Mesenchymal stem cell (in vitro differentiated cells and primary cell): Measurements from ENCODE around the gene BST2.
"Not testable (repeated sequence)": the region's sequence is repeated elsewhere in the genome, so short reads cannot be mapped to it uniquely, and the experiment has no call there.

Experiments
- DNase-seq: peaks from one replicate; pipeline ENCODE4 v3.0.0-alpha.2; 2013
- H2AFZ ChIP-seq: one replicate; pipeline ENCODE4 v1.6.1; 2013; ENCODE audit warnings: low read depth, mild to moderate bottlenecking, control low read depth, inconsistent platforms, low read length, moderate library complexity
- H2AK5ac ChIP-seq: 2 replicates; pipeline ENCODE4 v1.6.1; 2013; ENCODE audit warnings: low read length, moderate library complexity, mild to moderate bottlenecking, inconsistent platforms; ENCODE audit not compliant: severe bottlenecking
- H2BK120ac ChIP-seq: one replicate; pipeline ENCODE4 v1.6.1; 2013; ENCODE audit warnings: low read depth, mild to moderate bottlenecking, inconsistent platforms, low read length, moderate library complexity
- H2BK12ac ChIP-seq, 2 experiments: one replicate each; pipeline ENCODE4 v1.6.1; 2013; ENCODE audit warnings: inconsistent platforms in 2 of 2, low read length in 2 of 2, mild to moderate bottlenecking in 2 of 2, moderate library complexity in 2 of 2, control low read depth in 1 of 2
- H2BK15ac ChIP-seq: one replicate; pipeline ENCODE4 v1.6.1; 2013; ENCODE audit warnings: mild to moderate bottlenecking, low read depth, inconsistent platforms; ENCODE audit not compliant: poor library complexity, severe bottlenecking
- H2BK5ac ChIP-seq: 2 replicates; pipeline ENCODE4 v1.6.1; 2013; ENCODE audit warnings: low read depth, mild to moderate bottlenecking, low read length, control low read depth, inconsistent platforms; ENCODE audit not compliant: poor library complexity, severe bottlenecking
- H3K14ac ChIP-seq, 2 experiments: one replicate each; pipeline ENCODE4 v1.6.1; 2013; ENCODE audit warnings: inconsistent platforms in 2 of 2, low read length in 2 of 2, control low read depth in 1 of 2, mild to moderate bottlenecking in 1 of 2, moderate library complexity in 1 of 2
- H3K18ac ChIP-seq, 2 experiments: one replicate each; pipeline ENCODE4 v1.6.1; 2013; ENCODE audit warnings: inconsistent platforms in 2 of 2, low read length in 2 of 2, control low read depth in 1 of 2, low read depth in 1 of 2, mild to moderate bottlenecking in 1 of 2
- H3K23ac ChIP-seq, 2 experiments: one replicate each; pipeline ENCODE4 v1.6.1; 2013; ENCODE audit warnings: inconsistent platforms in 2 of 2, low read length in 2 of 2, mild to moderate bottlenecking in 2 of 2, moderate library complexity in 2 of 2, control low read depth in 1 of 2
- H3K27ac ChIP-seq: 2 replicates; pipeline ENCODE4 v1.5.1; 2013; ENCODE audit warnings: mild to moderate bottlenecking, moderate library complexity, low read length, control low read depth, inconsistent platforms; ENCODE audit not compliant: poor library complexity, severe bottlenecking
- H3K27me3 ChIP-seq, 2 experiments: 2 replicates each; pipeline versions ENCODE4 v1.6.1 to v1.7.0; 2013; ENCODE audit warnings: low read length in 2 of 2, mild to moderate bottlenecking in 2 of 2, moderate library complexity in 2 of 2, control low read depth in 1 of 2, inconsistent platforms in 1 of 2; ENCODE audit not compliant: control insufficient read depth in 1 of 2, insufficient read depth in 1 of 2
- H3K36me3 ChIP-seq, 2 experiments: 2 replicates each; pipeline versions ENCODE4 v1.6.1 to v1.7.0; 2013; ENCODE audit warnings: low read length in 2 of 2, control low read depth in 1 of 2, inconsistent platforms in 1 of 2, low read depth in 1 of 2, mild to moderate bottlenecking in 1 of 2; ENCODE audit not compliant: insufficient read depth in 2 of 2, control insufficient read depth in 1 of 2
- H3K4ac ChIP-seq, 2 experiments: one replicate each; pipeline ENCODE4 v1.6.1; 2013; ENCODE audit warnings: inconsistent platforms in 2 of 2, low read length in 2 of 2, mild to moderate bottlenecking in 2 of 2, moderate library complexity in 2 of 2, control low read depth in 1 of 2, low read depth in 1 of 2
- H3K4me1 ChIP-seq: 2 replicates; pipeline ENCODE4 v1.6.1; 2013; ENCODE audit warnings: low read depth, low read length, control low read depth; ENCODE audit not compliant: control insufficient read depth, insufficient read depth
- H3K4me2 ChIP-seq: 2 replicates; pipeline ENCODE4 v1.6.1; 2013; ENCODE audit warnings: low read length, mild to moderate bottlenecking, inconsistent platforms; ENCODE audit not compliant: poor library complexity, severe bottlenecking
- H3K4me3 ChIP-seq, 2 experiments: 2 replicates each; pipeline versions ENCODE4 v1.5.1 to v1.7.0; 2013; ENCODE audit warnings: low read length in 2 of 2, mild to moderate bottlenecking in 2 of 2, control low read depth in 1 of 2, low read depth in 1 of 2; ENCODE audit not compliant: insufficient read depth in 1 of 2
- H3K79me1 ChIP-seq: replicated peaks from 2 replicates; pipeline ENCODE4 v1.6.1; 2013; ENCODE audit warnings: mild to moderate bottlenecking, control low read depth, low read length, inconsistent platforms; ENCODE audit not compliant: poor library complexity, severe bottlenecking
- H3K9ac ChIP-seq: 2 replicates; pipeline ENCODE4 v1.7.0; 2013; ENCODE audit warnings: mild to moderate bottlenecking, low read length, moderate library complexity
- H3K9me3 ChIP-seq: 2 replicates; pipeline ENCODE4 v1.7.0; 2013; ENCODE audit warnings: mild to moderate bottlenecking, low read length; ENCODE audit not compliant: control insufficient read depth
- H4K8ac ChIP-seq: one replicate; pipeline ENCODE4 v1.6.1; 2013; ENCODE audit warnings: inconsistent platforms, mild to moderate bottlenecking, low read length, moderate library complexity
- H4K91ac ChIP-seq: one replicate; pipeline ENCODE4 v1.6.1; 2013; ENCODE audit warnings: mild to moderate bottlenecking, low read length, inconsistent platforms
- WGBS: methylation state at CpG from one replicate; pipeline ENCODE4 v1.1.7; 2013; ENCODE audit warnings: mixed read lengths; 5-methylcytosine and 5-hydroxymethylcytosine counted together

Gene BST2

DNA sequence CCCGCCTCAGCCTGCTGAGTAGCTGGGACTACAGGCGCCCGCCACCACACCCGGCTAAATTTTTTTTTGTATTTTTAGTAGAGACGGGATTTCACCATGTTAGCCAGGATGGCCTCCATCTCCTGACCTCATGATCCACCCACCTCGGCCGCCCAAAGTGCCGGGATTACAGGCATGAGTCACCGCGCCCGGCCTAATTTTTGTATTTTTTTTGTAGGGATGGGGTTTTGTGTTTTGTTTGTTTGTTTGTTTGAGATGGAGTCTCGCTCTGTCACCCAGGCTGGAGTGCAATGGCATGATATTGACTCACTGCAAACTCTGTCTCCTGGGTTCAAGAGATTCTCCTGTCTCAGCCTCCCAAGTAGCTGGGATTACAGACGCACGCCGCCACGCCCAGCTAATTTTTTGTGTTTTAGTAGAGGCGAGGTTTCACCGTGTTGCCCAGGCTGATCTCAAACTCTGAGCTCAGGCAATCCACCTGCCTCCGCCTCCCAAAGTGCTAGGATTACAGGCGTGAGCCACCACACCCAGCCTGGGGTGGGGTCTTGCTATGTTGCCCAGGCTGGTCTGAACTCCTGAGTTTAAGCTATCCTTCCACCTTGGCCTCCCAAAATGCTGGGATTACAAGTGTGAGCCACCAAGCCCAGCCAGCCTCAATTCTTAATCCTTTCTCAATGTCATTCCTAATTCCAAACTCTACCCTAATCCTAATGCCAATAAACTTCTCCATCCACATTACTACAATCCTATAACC is 41.4 kb downstream of the BST2 start:
- H2AFZ ChIP-seq, H2BK120ac ChIP-seq, H3K36me3 ChIP-seq, H3K18ac ChIP-seq, H3K79me1 ChIP-seq, H3K14ac ChIP-seq, H4K91ac ChIP-seq, H2BK15ac ChIP-seq, H3K4me1 ChIP-seq, H3K9ac ChIP-seq, H2BK5ac ChIP-seq, H3K4me3 ChIP-seq, H2BK12ac ChIP-seq, H3K4ac ChIP-seq, H3K9me3 ChIP-seq, H3K23ac ChIP-seq, H2AK5ac ChIP-seq, H4K8ac ChIP-seq, DNase-seq, H3K4me2 ChIP-seq, H3K27ac ChIP-seq: not testable (repeated sequence)
- peaks cover 0 to 29% of the 10 kb centered on the region in 2 experiments for H3K27me3 ChIP-seq
- 89% methylated on average over 19 of the region's 20 CpGs for WGBS

DNA sequence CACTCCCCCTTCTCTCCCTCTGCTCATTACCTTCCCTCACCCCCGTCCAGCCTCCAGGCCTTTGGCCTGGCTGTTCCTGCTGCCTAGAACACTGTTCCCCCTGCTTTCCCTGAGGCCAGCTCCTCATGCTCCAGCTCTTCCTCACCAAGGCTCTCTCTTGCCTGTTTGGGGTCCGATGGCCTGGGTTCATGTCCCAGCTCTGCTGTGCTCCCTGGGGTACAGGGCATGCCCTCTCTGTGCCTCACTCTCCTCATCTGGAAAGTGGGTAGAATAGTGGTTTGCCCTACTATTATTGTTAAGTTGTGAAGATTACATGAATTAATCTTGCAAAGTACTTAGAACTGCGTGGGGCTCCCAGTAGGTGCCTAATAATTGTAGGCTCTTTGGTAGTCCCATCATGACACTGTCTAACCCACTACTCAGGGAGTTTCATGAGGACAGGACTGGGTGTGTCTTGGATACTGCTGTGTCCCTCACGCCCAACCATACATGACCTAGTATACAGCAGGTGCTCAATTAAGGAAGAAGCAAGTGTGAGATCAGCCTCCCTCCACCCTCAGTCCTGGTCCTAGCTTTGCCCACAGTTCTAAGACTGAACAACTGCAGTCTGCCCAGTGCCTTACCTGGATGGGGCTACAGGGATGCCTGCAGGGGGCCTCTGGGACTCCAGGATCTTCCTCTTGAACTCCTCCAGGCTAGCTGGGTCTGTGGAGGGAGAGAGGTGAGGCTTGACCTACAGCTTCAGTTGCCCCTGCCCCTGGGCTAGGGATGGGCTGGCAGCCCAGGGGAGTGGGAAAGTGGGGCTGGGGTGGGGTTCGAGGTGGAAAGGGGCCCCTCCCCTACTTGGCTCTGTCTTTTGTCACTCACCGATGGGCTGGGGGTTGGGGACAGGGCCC is 45.3 kb downstream of the BST2 start:
- Histone ChIP-seq H3K27me3 (peaks cover 0 to 18% of the 10 kb centered on the region in 2 experiments), H3K79me1 (no peaks in the 10 kb centered on the region), H3K9ac (no peak overlapping the region), H2BK5ac (no peak overlapping the region), H3K4ac (no peak overlapping the region), H2AFZ (peak overlapping the region; percentile 44), H2BK15ac (no peak overlapping the region), H4K91ac (no peak overlapping the region), H3K4me3 (no peak overlapping the region), H2AK5ac (no peak overlapping the region), H3K27ac (no peak overlapping the region), H3K4me1 (peaks cover 6% of the 10 kb centered on the region), H3K4me2 (no peak overlapping the region), H3K23ac (no peak overlapping the region), H3K9me3 (no peaks in the 10 kb centered on the region), H2BK12ac (no peak overlapping the region), H2BK120ac (no peak overlapping the region), H4K8ac (no peak overlapping the region), H3K36me3 (no peaks in the 10 kb centered on the region), H3K18ac (no peak overlapping the region), H3K14ac (no peak overlapping the region)
- WGBS = 84% methylated on average over 5 of the region's 6 CpGs
- no peak for DNase-seq

DNA sequence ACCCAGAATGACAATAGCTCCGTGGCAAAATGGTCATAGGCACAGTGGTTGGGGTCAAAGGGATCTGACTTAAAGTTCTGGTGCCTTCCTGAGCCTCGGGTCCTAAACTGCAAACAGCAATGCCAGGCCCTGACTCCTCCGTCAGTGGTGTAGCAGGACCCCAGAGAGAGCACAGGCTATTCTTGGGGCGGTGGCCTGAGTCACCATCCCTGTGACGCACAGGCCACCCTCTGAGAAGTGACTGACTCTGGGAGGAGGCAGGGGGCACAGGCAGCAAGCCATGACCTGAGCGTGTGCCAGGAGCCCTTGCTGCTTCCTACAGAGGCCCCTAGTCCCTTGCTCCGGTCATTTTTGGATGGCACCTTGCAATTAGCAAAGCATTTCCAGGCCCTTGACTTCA is 47.0 kb downstream of the BST2 start:
- WGBS = 63% methylated on average over 7 of the region's 7 CpGs

DNA sequence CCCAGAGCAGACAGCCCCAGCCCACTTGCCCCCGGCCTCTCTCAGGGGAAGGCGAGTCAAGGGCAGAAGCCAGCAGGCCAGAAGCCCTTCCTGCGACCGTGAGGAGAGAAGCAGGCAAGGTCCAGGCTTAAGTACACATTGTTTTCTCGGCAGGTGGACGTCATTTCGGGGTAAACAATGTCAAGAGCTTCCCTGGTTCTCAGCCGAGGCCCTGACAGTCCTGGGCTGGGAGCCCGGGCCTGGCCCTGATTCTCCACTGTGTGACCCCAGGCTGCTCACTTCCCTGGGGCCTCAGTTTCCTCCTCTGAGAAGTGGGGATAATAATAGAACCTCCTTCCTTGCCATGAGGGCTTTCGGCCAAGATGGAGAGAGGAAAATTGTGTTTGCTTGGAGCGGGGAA is 47.7 kb downstream of the BST2 start:
- H2BK12ac ChIP-seq = no peak overlapping the region
- H3K27me3 ChIP-seq = peaks cover 0 to 16% of the 10 kb centered on the region in 2 experiments
- H2BK5ac ChIP-seq = no peak overlapping the region
- H3K23ac ChIP-seq = no peak overlapping the region
- H4K91ac ChIP-seq = no peak overlapping the region
- H3K9ac ChIP-seq = no peak overlapping the region
- no peak overlapping the region for H2BK120ac ChIP-seq
- 91% methylated on average over 11 of the region's 11 CpGs for WGBS
- no peak for DNase-seq
- no peak overlapping the region for H2BK15ac ChIP-seq
- no peak overlapping the region for H3K4me2 ChIP-seq
- H4K8ac ChIP-seq = no peak overlapping the region
- no peak overlapping the region for H3K4ac ChIP-seq
- H2AFZ ChIP-seq = no peak overlapping the region
- H3K79me1 ChIP-seq = no peaks in the 10 kb centered on the region
- no peak overlapping the region for H3K14ac ChIP-seq
- H3K9me3 ChIP-seq = no peaks in the 10 kb centered on the region
- no peak overlapping the region for H3K18ac ChIP-seq
- no peaks in the 10 kb centered on the region for H3K36me3 ChIP-seq
- peaks cover 6% of the 10 kb centered on the region for H3K4me1 ChIP-seq
- no peak overlapping the region for H3K27ac ChIP-seq
- H2AK5ac ChIP-seq = no peak overlapping the region
- no peak overlapping the region for H3K4me3 ChIP-seq

More for the DNA sequence above, 47.0 kb downstream of the BST2 start:
- H3K79me1 ChIP-seq = no peaks in the 10 kb centered on the region
- H3K9ac ChIP-seq = no peak overlapping the region
- no peak overlapping the region for H2AK5ac ChIP-seq
- H3K23ac ChIP-seq = no peak overlapping the region
- no peak overlapping the region for H2BK120ac ChIP-seq
- no peak overlapping the region for H3K14ac ChIP-seq
- no peak overlapping the region for H4K91ac ChIP-seq
- peak overlapping the region in 1 of 2 experiments; percentile 18 for H3K18ac ChIP-seq
- no peak overlapping the region for H2AFZ ChIP-seq
- peaks cover 6% of the 10 kb centered on the region for H3K4me1 ChIP-seq
- no peak overlapping the region for H3K4me2 ChIP-seq
- H3K9me3 ChIP-seq = no peaks in the 10 kb centered on the region
- peak overlapping the region; percentile 87 for H4K8ac ChIP-seq
- no peak overlapping the region for H3K27ac ChIP-seq
- H3K36me3 ChIP-seq = no peaks in the 10 kb centered on the region
- no peak overlapping the region for H3K4ac ChIP-seq
- no peak overlapping the region for H2BK12ac ChIP-seq
- no peak overlapping the region for H2BK5ac ChIP-seq
- DNase-seq = peak; percentile 31
- H2BK15ac ChIP-seq = no peak overlapping the region
- peak overlapping the region in 1 of 2 experiments; percentile 11 for H3K4me3 ChIP-seq
- H3K27me3 ChIP-seq = peaks cover 0 to 14% of the 10 kb centered on the region in 2 experiments
